ENCODE measurements around the gene SLC25A29. TPM values are rescaled to one million over a fixed set of nuclear protein-coding genes. Genes with fewer than 3 reads are reported as not detected.

Gene SLC25A29
- total and polyA plus RNA-seq, 2 of the 8 experiments (the other 6 are each of a cell fraction or from before 2014, with no cell fraction given), result 135 to 177 TPM

DNA sequence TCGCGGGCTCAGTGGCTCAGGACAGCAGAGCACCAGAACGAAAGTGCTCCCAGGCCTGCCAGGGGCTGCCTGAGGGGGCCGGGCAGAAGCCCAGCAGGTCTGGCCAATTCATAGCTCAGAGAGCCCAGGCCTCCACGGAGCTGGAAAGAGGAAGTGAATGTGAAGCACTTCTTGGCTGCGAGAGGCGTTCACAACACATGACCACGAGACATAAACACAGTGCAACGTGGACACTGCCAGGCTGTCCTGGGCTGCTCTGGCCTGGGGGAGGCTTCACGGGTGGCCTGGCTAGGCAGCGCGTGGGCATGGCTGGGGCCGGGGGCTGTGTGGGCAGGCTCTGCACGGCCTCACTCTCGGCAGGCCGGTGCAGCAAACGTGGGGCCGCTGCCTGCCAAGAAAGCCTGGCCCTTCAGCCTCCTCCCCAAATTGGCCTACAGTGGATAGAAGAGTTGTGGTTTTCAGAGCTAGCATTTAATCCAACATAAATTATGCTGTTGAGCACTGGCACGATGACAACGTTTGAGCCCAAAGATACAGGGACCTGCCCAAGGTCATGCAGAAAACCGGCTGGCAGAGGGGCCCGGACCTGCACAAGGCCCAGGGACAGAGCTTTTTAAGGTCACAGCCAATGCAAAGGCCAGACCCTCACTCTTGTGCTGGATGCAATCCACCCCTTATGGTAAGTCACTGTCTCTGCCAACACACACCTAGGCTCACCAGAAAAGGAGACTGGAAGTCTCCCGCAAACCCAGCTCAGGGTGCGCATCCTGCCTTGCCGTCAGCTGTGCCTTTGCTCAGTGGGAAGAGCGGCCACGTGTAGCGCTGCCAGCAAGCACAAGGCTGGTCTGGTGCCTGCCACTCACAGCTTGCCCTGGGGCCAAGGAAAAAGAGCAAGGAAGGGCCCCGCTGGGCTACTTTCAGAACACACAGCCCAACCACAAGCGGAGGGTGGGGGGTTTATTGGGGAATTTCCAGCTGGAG, 8.6 kb downstream of the SLC25A29 start:
- no peak for FAIRE-seq
- no peak overlapping the region for H3K18ac ChIP-seq (ENCODE audit: extremely low read depth, low read length)
- H3K79me1 ChIP-seq (ENCODE audit: low read depth, low read length), result peaks cover 10% of the 10 kb centered on the region; the same call in 1 of the 2 replicates
- no peak overlapping the region for H2AK5ac ChIP-seq (ENCODE audit: low read depth, low read length)
- peak overlapping the region; percentile 43; the same call in 1 of the 2 replicates for H4K8ac ChIP-seq (ENCODE audit: extremely low read depth, insufficient read depth, low read length)
- H3K36me3 ChIP-seq (ENCODE audit: control insufficient read depth in 2 of 4, insufficient read depth in 4 of 4, low read length in 3 of 4), result peaks cover 2 to 38% (median 8%) of the 10 kb centered on the region in 4 experiments; a peak in 6 of 8 replicates
- H2BK120ac ChIP-seq (replicated peaks; ENCODE audit: low read depth, low read length), result no peak overlapping the region
- no peaks in the 10 kb centered on the region for H3K27me3 ChIP-seq (replicated peaks in 1 of 4; ENCODE audit: control insufficient read depth in 3 of 4, extremely low read depth in 1 of 4, insufficient read depth in 3 of 4, low read length in 3 of 4)
- H3K79me2 ChIP-seq (ENCODE audit: control insufficient read depth in 1 of 2, insufficient read depth in 2 of 2, low read length in 2 of 2), result peaks cover 0 to 37% of the 10 kb centered on the region in 2 experiments; a peak in 2 of 4 replicates
- H3K23me2 ChIP-seq (ENCODE audit: low read depth, low read length), result no peaks in the 10 kb centered on the region
- no peak overlapping the region for H2BK12ac ChIP-seq (ENCODE audit: low read depth, low read length)
- H3K9ac ChIP-seq (replicated peaks in 1 of 4; ENCODE audit: extremely low read depth in 1 of 4, low read depth in 3 of 4, low read length in 3 of 4), result no peak overlapping the region
- H3K14ac ChIP-seq (ENCODE audit: insufficient read length), result no peak overlapping the region
- H2BK15ac ChIP-seq (ENCODE audit: low read length), result no peak overlapping the region
- no peak overlapping the region for H3K4me2 ChIP-seq (ENCODE audit: insufficient read depth in 1 of 2, low read depth in 2 of 2, low read length in 2 of 2)
- H3K4me3 ChIP-seq (ENCODE audit: extremely low read depth in 1 of 4, insufficient read depth in 2 of 4, low read depth in 3 of 4, low read length in 4 of 4), result no peak overlapping the region
- peaks cover 10 to 38% of the 10 kb centered on the region in 2 experiments for H4K20me1 ChIP-seq (replicated peaks in 1 of 2; ENCODE audit: control insufficient read depth in 1 of 2, insufficient read depth in 2 of 2, low read length in 2 of 2)
- ChIA-PET POLR2A (ENCODE audit: partially characterized antibody) (interaction anchor here (0.8 to 14.7 kb wide), 7 partner anchors 9 to 336 kb away, joined by 3 to 200 read pairs (median 3); partner anchors contain the start of gene SLC25A29), CTCF (ENCODE audit: partially characterized antibody) (interaction anchor here (0.7 to 2.7 kb wide), 8 partner anchors 10 to 52 kb away, joined by 3 to 14 read pairs (median 3); no protein-coding TSS in a partner anchor)
- no peak for DNase-seq (ENCODE audit: low read depth in 1 of 2, low spot score in 2 of 2)
- H4K5ac ChIP-seq (ENCODE audit: insufficient read length, low read depth, low read length), result no peak overlapping the region
- no peaks in the 10 kb centered on the region for H3K9me3 ChIP-seq (ENCODE audit: insufficient read depth in 2 of 2, low read depth in 1 of 2, low read length in 1 of 2)
- no peak overlapping the region for H3K27ac ChIP-seq (ENCODE audit: low read depth, low read length)
- no peak overlapping the region for H4K91ac ChIP-seq (replicated peaks; ENCODE audit: insufficient read length, low read length)
- H3K4me1 ChIP-seq (replicated peaks in 1 of 4; ENCODE audit: control insufficient read depth in 3 of 4, insufficient read depth in 4 of 4, low read length in 3 of 4), result no peaks in the 10 kb centered on the region
- 92% methylated on average over 30 of the region's 30 CpGs; no CpG with 5 or more reads in 1 of the 2 experiments for WGBS, 2 experiments (ENCODE audit: extremely low coverage in 1 of 2, insufficient coverage in 1 of 2, insufficient read length in 1 of 2, insufficient replicate concordance in 2 of 2, low coverage in 1 of 2, low lambda C conversion rate in 2 of 2, missing lambda C conversion rate in 1 of 2)
- no peak overlapping the region for H3K23ac ChIP-seq (ENCODE audit: insufficient read length)
- no peak overlapping the region for H2BK20ac ChIP-seq (ENCODE audit: low read length)
- H3K4ac ChIP-seq (replicated peaks; ENCODE audit: insufficient read length, low read depth, low read length), result no peak overlapping the region
- H3K56ac ChIP-seq (replicated peaks; ENCODE audit: insufficient read length, low read depth, low read length), result no peak overlapping the region
- H2AFZ ChIP-seq (ENCODE audit: low read length), result no peak overlapping the region
- H2BK5ac ChIP-seq (ENCODE audit: low read depth, low read length), result no peak overlapping the region
- TF ChIP-seq EGR1 (IDR thresholded peaks at IDR 0.05; ENCODE audit: borderline replicate concordance, low read depth, low read length), result no peak
- no peak for TF ChIP-seq HDAC6 (IDR thresholded peaks at IDR 0.05; ENCODE audit: low read depth, low read length)
- no peak for TF ChIP-seq NANOG (IDR thresholded peaks at IDR 0.05; ENCODE audit: insufficient read depth, low read depth, low read length, poor library complexity, severe bottlenecking)
- TF ChIP-seq SP2 (IDR thresholded peaks at IDR 0.05; ENCODE audit: low read length), result no peak
- TF ChIP-seq, protein P1, sequence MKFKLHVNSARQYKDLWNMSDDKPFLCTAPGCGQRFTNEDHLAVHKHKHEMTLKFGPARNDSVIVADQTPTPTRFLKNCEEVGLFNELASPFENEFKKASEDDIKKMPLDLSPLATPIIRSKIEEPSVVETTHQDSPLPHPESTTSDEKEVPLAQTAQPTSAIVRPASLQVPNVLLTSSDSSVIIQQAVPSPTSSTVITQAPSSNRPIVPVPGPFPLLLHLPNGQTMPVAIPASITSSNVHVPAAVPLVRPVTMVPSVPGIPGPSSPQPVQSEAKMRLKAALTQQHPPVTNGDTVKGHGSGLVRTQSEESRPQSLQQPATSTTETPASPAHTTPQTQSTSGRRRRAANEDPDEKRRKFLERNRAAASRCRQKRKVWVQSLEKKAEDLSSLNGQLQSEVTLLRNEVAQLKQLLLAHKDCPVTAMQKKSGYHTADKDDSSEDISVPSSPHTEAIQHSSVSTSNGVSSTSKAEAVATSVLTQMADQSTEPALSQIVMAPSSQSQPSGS (IDR thresholded peaks at IDR 0.05; ENCODE audit: low read length), result no peak
- TF ChIP-seq ZNF274 (IDR thresholded peaks at IDR 0.05; ENCODE audit: borderline replicate concordance, extremely low read depth, low read length), result no peak
- TF ChIP-seq GTF2F1 (IDR thresholded peaks at IDR 0.05; ENCODE audit: borderline replicate concordance, low read depth, low read length), result no peak

Measured in H1 (cell line).